A549 (cell line): ENCODE measurements around the gene ZNF710. TPM values are rescaled to one million over a fixed set of nuclear protein-coding genes. Genes with fewer than 3 reads are reported as not detected.

Experiments
- ATAC-seq, 2 experiments: fragments of 200-7000 bp in 1 of 2; fragments of >200 bp in 1 of 2; cut with Nextera tagmentation in 1 of 2; cut with Tn5 transposase in 1 of 2; 3 replicates each; pipeline versions ENCODE4 v1.8.0 to v1.9.1; 2018 to 2020; ENCODE audit warnings: mild to moderate bottlenecking in 1 of 2, moderate library complexity in 1 of 2
- CTCF ChIA-PET: fragments of 300-600 bp; sonication (Branson Sonifier 250); formaldehyde crosslinking; extraction: SDS; loops from one replicate; lab custom pipeline; 2021; ENCODE audit warnings: antibody characterized with exemption, inconsistent platforms; lab: Yijun Ruan, JAX
- POLR2A ChIA-PET: fragments of 350-600 bp; formaldehyde crosslinking; extraction: SDS; loops from one replicate; lab custom pipeline; 2021; ENCODE audit warnings: antibody characterized with exemption, inconsistent platforms; lab: Yijun Ruan, JAX
- DNase-seq, 2 experiments: peaks; one replicate each; pipeline versions ENCODE4 v3.0.0 to v3.0.0-alpha.2; 2011 to 2016; ENCODE audit warnings: low read depth in 1 of 2, low spot score in 1 of 2
- FAIRE-seq: peaks from 2 replicates; lab custom pipeline; 2011; peaks lifted over from hg19 to GRCh38; lab: Jason Lieb, UNC
- H3K27ac ChIP-seq, 2 experiments: fragments of >200 bp; sonication (Bioruptor Twin); formaldehyde crosslinking; 3 replicates each; pipeline ENCODE4 v1.5.1; 2016 to 2017
- H3K4me1 ChIP-seq: fragments of >200 bp; sonication (Bioruptor Twin); formaldehyde crosslinking; 3 replicates; pipeline ENCODE4 v1.6.1; 2016
- H3K4me2 ChIP-seq: fragments of >200 bp; sonication (Bioruptor Twin); formaldehyde crosslinking; 3 replicates; pipeline ENCODE4 v1.6.1; 2016
- H3K4me3 ChIP-seq: fragments of >200 bp; sonication (Bioruptor Twin); formaldehyde crosslinking; 3 replicates; pipeline ENCODE4 v1.5.1; 2016
- H3K9me3 ChIP-seq: fragments of >200 bp; sonication (Bioruptor Twin); formaldehyde crosslinking; 3 replicates; pipeline ENCODE4 v1.6.1; 2016
- BHLHE40 ChIP-seq: IDR thresholded peaks from 2 replicates; pipeline ENCODE4 v1.6.1; 2012; ENCODE audit warnings: low read depth, low read length, inconsistent platforms
- CHD2 ChIP-seq: fragments of 150-350 bp; IDR thresholded peaks from 2 replicates; pipeline ENCODE4 v1.6.1; 2014; ENCODE audit warnings: low read length; ENCODE audit not compliant: partially characterized antibody
- EHF ChIP-seq: fragments of 250-450 bp; sonication (Bioruptor Pico); IDR thresholded peaks from 2 replicates; pipeline ENCODE4 v1.5.0; 2020; ENCODE audit warnings: mild to moderate bottlenecking
- EHMT2 ChIP-seq: fragments of 200-600 bp; sonication (generic); IDR thresholded peaks from 2 replicates; pipeline ENCODE4 v1.6.1; 2016; ENCODE audit warnings: antibody characterized with exemption, low read depth, mild to moderate bottlenecking, moderate library complexity
- EP300 ChIP-seq, 2 experiments: fragments of >200 bp; sonication (Bioruptor Twin); formaldehyde crosslinking; IDR thresholded peaks; 2 replicates in 1 of 2; 3 replicates in 1 of 2; pipeline ENCODE4 v1.6.1; 2016 to 2017
- FOSB ChIP-seq: fragments of 250-450 bp; sonication (Bioruptor Pico); IDR thresholded peaks from 2 replicates; pipeline ENCODE4 v1.5.0; 2020; ENCODE audit warnings: mild to moderate bottlenecking, moderate library complexity
- FOSL2 ChIP-seq, 2 experiments: fragments of 450-650 bp in 1 of 2; fragments of >200 bp in 1 of 2; sonication (Bioruptor Twin) in 1 of 2; formaldehyde crosslinking; IDR thresholded peaks; 2 replicates each; pipeline versions ENCODE4 v1.5.0 to v1.6.1; 2016 to 2020; ENCODE audit warnings: mild to moderate bottlenecking in 1 of 2, moderate library complexity in 1 of 2
- FOXS1 ChIP-seq: fragments of 250-450 bp; sonication (Bioruptor Pico); IDR thresholded peaks from 2 replicates; pipeline ENCODE4 v1.5.0; 2020; ENCODE audit warnings: mild to moderate bottlenecking, moderate library complexity
- GATA3 ChIP-seq: IDR thresholded peaks from 2 replicates; pipeline ENCODE4 v1.6.1; 2012; ENCODE audit warnings: borderline replicate concordance
- HDAC2 ChIP-seq: fragments of 200-600 bp; sonication (generic); IDR thresholded peaks from 2 replicates; pipeline ENCODE4 v1.6.1; 2016
- HEYL ChIP-seq: fragments of 250-450 bp; sonication (Bioruptor Pico); IDR thresholded peaks from 2 replicates; pipeline ENCODE4 v1.8.0; 2021; ENCODE audit warnings: mild to moderate bottlenecking, moderate library complexity
- KDM5A ChIP-seq: fragments of 200-600 bp; sonication (generic); IDR thresholded peaks from 2 replicates; pipeline ENCODE4 v1.6.1; 2016; ENCODE audit warnings: antibody characterized with exemption, mild to moderate bottlenecking
- NPAS2 ChIP-seq: fragments of 250-450 bp; sonication (Bioruptor Pico); IDR thresholded peaks from 2 replicates; pipeline ENCODE4 v1.8.0; 2022; ENCODE audit warnings: mild to moderate bottlenecking, moderate library complexity, borderline replicate concordance
- PHF8 ChIP-seq: fragments of 200-600 bp; sonication (generic); IDR thresholded peaks from 2 replicates; pipeline ENCODE4 v1.6.1; 2016; ENCODE audit warnings: low read depth, mild to moderate bottlenecking, antibody characterized with exemption, moderate library complexity, borderline replicate concordance
- POLR2A ChIP-seq: IDR thresholded peaks from 2 replicates; pipeline ENCODE4 v1.6.1; 2012; ENCODE audit warnings: mild to moderate bottlenecking, low read length
- RAD21 ChIP-seq, 2 experiments: fragments of >200 bp in 1 of 2; sonication (Bioruptor Twin) in 1 of 2; formaldehyde crosslinking in 1 of 2; IDR thresholded peaks in 1 of 2; conservative IDR thresholded peaks in 1 of 2; 2 replicates in 1 of 2; 3 replicates in 1 of 2; pipeline ENCODE4 v1.6.1; 2012 to 2018; ENCODE audit warnings: inconsistent platforms in 1 of 2
- RARB ChIP-seq: fragments of 250-450 bp; sonication (Bioruptor Pico); IDR thresholded peaks from 2 replicates; pipeline ENCODE4 v1.8.0; 2021; ENCODE audit warnings: mild to moderate bottlenecking, moderate library complexity
- SMC3 ChIP-seq: fragments of >200 bp; sonication (Bioruptor Twin); formaldehyde crosslinking; IDR thresholded peaks from 3 replicates; pipeline ENCODE4 v1.6.1; 2018; ENCODE audit warnings: inconsistent platforms
- TP53 ChIP-seq: fragments of 250-450 bp; sonication (Bioruptor Pico); IDR thresholded peaks from 2 replicates; pipeline ENCODE4 v1.5.0; 2021; ENCODE audit warnings: mild to moderate bottlenecking, moderate library complexity
- ZC3H11A ChIP-seq: fragments of 450-650 bp; IDR thresholded peaks from 2 replicates; pipeline ENCODE4 v1.6.1; 2014; ENCODE audit warnings: antibody characterized with exemption, mild to moderate bottlenecking
- ZFP36 ChIP-seq: fragments of 450-650 bp; IDR thresholded peaks from 2 replicates; pipeline ENCODE4 v1.6.1; 2014; ENCODE audit warnings: borderline replicate concordance; ENCODE audit not compliant: partially characterized antibody
- ZSCAN20 ChIP-seq: fragments of 250-450 bp; sonication (Bioruptor Pico); IDR thresholded peaks from 2 replicates; pipeline ENCODE4 v1.8.0; 2022; ENCODE audit warnings: mild to moderate bottlenecking, moderate library complexity
- WGBS: methylation state at CpG from one replicate; pipeline ENCODE4 v1.1.6; 2017; ENCODE audit errors: missing lambda C conversion rate; 5-methylcytosine and 5-hydroxymethylcytosine counted together
- polyA plus RNA-seq, 4 experiments: library from polyadenylated mRNA; depleted of rRNA in 3 of 4; stranded (reverse); fragments of >200 nt; fragmentation: RNase III in 1 of 4; extraction: RNeasy Plus Mini Kit Qiagen cat#74134 plus additional on column Dnase treatment in 1 of 4; gene quantifications; 2 replicates in 3 of 4; 3 replicates in 1 of 4; pipeline ENCODE4 v1.2.3, GENCODE V29; 2011 to 2017
- TF ChIP-seq, protein P1 (sequence below): fragments of >200 bp; sonication (Bioruptor Twin); formaldehyde crosslinking; IDR thresholded peaks from 3 replicates; pipeline ENCODE4 v1.6.1; 2016
- TF ChIP-seq, protein P2 (sequence below): fragments of >200 bp; sonication (Bioruptor Twin); formaldehyde crosslinking; IDR thresholded peaks from 3 replicates; pipeline ENCODE4 v1.5.1; 2016
- TF ChIP-seq, protein P3 (sequence below): fragments of 250-450 bp; sonication (Bioruptor Pico); IDR thresholded peaks from 2 replicates; pipeline ENCODE4 v1.5.0; 2021; ENCODE audit warnings: mild to moderate bottlenecking, moderate library complexity, borderline replicate concordance
- TF ChIP-seq, protein P4 (sequence below): fragments of 250-450 bp; sonication (Bioruptor Pico); IDR thresholded peaks from 2 replicates; pipeline ENCODE4 v1.5.0; 2020; ENCODE audit warnings: low read depth, mild to moderate bottlenecking, moderate library complexity

ZNF710 gene
- polyA plus RNA-seq, 2 of the 4 experiments (the other 2 are of a cell fraction), result 2.6 to 7.8 TPM

DNA sequence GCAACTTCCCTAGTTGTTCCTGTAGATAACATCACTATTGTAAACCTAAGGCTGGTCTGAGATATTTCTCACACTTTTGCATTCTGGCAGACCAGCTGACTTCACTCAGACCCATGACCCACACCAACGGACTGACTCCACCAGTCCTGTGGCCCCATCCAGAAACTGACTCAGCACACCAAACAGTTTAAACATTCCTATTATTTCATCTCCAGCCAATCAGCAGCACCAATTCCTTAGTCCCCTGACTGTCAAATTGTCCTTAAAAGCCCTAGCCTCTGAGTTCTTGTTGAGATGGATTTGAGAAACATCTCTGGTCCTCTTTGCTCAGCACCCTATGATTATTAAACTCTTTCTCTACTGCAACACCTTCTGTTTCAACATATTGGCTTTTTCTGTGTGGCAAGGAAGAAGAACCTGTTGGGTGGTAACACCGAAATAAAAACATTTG, 113.4 kb downstream of the ZNF710 start (continued):
- TF ChIP-seq, protein P1, sequence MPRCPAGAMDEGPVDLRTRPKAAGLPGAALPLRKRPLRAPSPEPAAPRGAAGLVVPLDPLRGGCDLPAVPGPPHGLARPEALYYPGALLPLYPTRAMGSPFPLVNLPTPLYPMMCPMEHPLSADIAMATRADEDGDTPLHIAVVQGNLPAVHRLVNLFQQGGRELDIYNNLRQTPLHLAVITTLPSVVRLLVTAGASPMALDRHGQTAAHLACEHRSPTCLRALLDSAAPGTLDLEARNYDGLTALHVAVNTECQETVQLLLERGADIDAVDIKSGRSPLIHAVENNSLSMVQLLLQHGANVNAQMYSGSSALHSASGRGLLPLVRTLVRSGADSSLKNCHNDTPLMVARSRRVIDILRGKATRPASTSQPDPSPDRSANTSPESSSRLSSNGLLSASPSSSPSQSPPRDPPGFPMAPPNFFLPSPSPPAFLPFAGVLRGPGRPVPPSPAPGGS, result no peak
- TF ChIP-seq FOSL2 (IDR thresholded peaks at IDR 0.05), result no peak
- TF ChIP-seq FOSL2 (CRISPR knock-in tag; IDR thresholded peaks at IDR 0.05), result no peak
- no peak for TF ChIP-seq ZFP36
- no peak for TF ChIP-seq ZC3H11A
- TF ChIP-seq FOXS1 (CRISPR knock-in tag), result no peak
- no peak for TF ChIP-seq GATA3

DNA sequence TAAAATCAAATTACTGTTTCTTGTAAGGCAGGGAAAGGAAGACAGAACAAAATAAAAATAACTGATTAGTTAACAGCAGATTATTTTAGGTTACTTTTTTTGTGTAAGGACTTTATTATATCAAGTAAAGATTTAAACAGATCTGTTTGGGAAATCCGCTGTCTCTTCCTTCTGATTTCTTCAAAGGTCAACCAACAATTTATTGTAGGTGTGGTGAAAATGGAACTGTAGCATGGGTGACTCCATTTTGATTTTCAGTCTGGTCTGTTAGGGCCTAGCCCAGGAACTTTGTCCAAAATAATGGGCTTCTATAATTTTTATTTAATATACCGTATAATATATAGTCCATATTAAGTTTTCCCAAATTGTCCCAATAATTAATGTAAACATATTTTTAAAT, 114.7 kb downstream of the ZNF710 start:
- FAIRE-seq (no peak), DNase-seq (no peak), ATAC-seq (no peak)
- TF ChIP-seq HEYL (CRISPR knock-in tag), result no peak
- TF ChIP-seq EHMT2, result no peak
- no peak for TF ChIP-seq RAD21 (conservative IDR thresholded peaks at IDR 0.05 in 1 of 2, IDR thresholded peaks at IDR 0.05 in 1 of 2)
- TF ChIP-seq RARB, result no peak
- no peak for TF ChIP-seq EP300 (IDR thresholded peaks at IDR 0.05)
- no peak for TF ChIP-seq CHD2
- TF ChIP-seq, protein P2, sequence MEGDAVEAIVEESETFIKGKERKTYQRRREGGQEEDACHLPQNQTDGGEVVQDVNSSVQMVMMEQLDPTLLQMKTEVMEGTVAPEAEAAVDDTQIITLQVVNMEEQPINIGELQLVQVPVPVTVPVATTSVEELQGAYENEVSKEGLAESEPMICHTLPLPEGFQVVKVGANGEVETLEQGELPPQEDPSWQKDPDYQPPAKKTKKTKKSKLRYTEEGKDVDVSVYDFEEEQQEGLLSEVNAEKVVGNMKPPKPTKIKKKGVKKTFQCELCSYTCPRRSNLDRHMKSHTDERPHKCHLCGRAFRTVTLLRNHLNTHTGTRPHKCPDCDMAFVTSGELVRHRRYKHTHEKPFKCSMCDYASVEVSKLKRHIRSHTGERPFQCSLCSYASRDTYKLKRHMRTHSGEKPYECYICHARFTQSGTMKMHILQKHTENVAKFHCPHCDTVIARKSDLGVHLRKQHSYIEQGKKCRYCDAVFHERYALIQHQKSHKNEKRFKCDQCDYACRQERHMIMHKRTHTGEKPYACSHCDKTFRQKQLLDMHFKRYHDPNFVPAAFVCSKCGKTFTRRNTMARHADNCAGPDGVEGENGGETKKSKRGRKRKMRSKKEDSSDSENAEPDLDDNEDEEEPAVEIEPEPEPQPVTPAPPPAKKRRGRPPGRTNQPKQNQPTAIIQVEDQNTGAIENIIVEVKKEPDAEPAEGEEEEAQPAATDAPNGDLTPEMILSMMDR, result no peak
- no peak for TF ChIP-seq POLR2A
- no peak for TF ChIP-seq NPAS2 (CRISPR knock-in tag)
- no peak for TF ChIP-seq HDAC2
- no peak for TF ChIP-seq ZSCAN20 (CRISPR knock-in tag)
- TF ChIP-seq FOSB, result no peak
- TF ChIP-seq KDM5A, result no peak
- TF ChIP-seq EHF (CRISPR knock-in tag), result no peak
- no peak for TF ChIP-seq SMC3
- TF ChIP-seq, protein P3, sequence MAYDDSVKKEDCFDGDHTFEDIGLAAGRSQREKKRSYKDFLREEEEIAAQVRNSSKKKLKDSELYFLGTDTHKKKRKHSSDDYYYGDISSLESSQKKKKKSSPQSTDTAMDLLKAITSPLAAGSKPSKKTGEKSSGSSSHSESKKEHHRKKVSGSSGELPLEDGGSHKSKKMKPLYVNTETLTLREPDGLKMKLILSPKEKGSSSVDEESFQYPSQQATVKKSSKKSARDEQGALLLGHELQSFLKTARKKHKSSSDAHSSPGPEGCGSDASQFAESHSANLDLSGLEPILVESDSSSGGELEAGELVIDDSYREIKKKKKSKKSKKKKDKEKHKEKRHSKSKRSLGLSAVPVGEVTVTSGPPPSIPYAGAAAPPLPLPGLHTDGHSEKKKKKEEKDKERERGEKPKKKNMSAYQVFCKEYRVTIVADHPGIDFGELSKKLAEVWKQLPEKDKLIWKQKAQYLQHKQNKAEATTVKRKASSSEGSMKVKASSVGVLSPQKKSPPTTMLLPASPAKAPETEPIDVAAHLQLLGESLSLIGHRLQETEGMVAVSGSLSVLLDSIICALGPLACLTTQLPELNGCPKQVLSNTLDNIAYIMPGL (CRISPR knock-in tag), result no peak
- TF ChIP-seq, protein P4, sequence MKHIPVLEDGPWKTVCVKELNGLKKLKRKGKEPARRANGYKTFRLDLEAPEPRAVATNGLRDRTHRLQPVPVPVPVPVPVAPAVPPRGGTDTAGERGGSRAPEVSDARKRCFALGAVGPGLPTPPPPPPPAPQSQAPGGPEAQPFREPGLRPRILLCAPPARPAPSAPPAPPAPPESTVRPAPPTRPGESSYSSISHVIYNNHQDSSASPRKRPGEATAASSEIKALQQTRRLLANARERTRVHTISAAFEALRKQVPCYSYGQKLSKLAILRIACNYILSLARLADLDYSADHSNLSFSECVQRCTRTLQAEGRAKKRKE (CRISPR knock-in tag), result no peak
- TF ChIP-seq BHLHE40, result no peak
- TF ChIP-seq PHF8, result no peak
- TF ChIP-seq TP53 (CRISPR knock-in tag), result no peak
- Histone ChIP-seq H3K9me3 (peaks cover 26% of the 10 kb centered on the region), H3K27ac (no peak overlapping the region), H3K4me3 (no peak overlapping the region), H3K4me2 (no peak overlapping the region), H3K4me1 (no peaks in the 10 kb centered on the region)
- ChIA-PET CTCF (interaction anchor here (0.6 kb wide), 1 partner anchor 42 kb away, joined by 4 read pairs; no protein-coding TSS in a partner anchor), POLR2A (no interaction called here)
- WGBS, result 81% methylated on average over 2 of the region's 2 CpGs
